ENCODE measurements around the gene UBR3.
"Not testable (repeated sequence)": the region's sequence is repeated elsewhere in the genome, so short reads cannot be mapped to it uniquely, and the experiment has no call there.

The UBR3 gene

GRCh38 chr2:169891593-169892298 is 64.5 kb downstream of the UBR3 start:
- no peak overlapping the region for H3K27ac ChIP-seq
- TF ChIP-seq CTCF (conservative IDR thresholded peaks at IDR 0.05) (no peak), ZFX (IDR thresholded peaks at IDR 0.05) (no peak)

- H3K27ac ChIP-seq, result no peak overlapping the region
- TF ChIP-seq ZFX (IDR thresholded peaks at IDR 0.05) (no peak), CTCF (conservative IDR thresholded peaks at IDR 0.05) (no peak)
Observed at GRCh38 chr2:169892951-169893350, 65.7 kb downstream of the UBR3 start.

- no peak overlapping the region for H3K27ac ChIP-seq
- TF ChIP-seq CTCF (conservative IDR thresholded peaks at IDR 0.05) (no peak), ZFX (IDR thresholded peaks at IDR 0.05) (no peak)
Observed at GRCh38 chr2:169895294-169895985, 68.2 kb downstream of the UBR3 start.

GRCh38 chr2:169897834-169898233 is 70.6 kb downstream of the UBR3 start:
- TF ChIP-seq ZFX (IDR thresholded peaks at IDR 0.05) (no peak), CTCF (conservative IDR thresholded peaks at IDR 0.05) (no peak)
- no peak overlapping the region for H3K27ac ChIP-seq

GRCh38 chr2:169900103-169900502 is 72.8 kb downstream of the UBR3 start:
- not testable (repeated sequence) for H3K27ac ChIP-seq

- no peak for TF ChIP-seq CTCF (conservative IDR thresholded peaks at IDR 0.05)
- TF ChIP-seq ZFX (IDR thresholded peaks at IDR 0.05), result no peak
- no peak overlapping the region for H3K27ac ChIP-seq
Observed at GRCh38 chr2:169900686-169901085, 73.4 kb downstream of the UBR3 start.

GRCh38 chr2:169906731-169907130 is 79.5 kb downstream of the UBR3 start:
- no peak for TF ChIP-seq ZFX (IDR thresholded peaks at IDR 0.05)
- TF ChIP-seq CTCF (conservative IDR thresholded peaks at IDR 0.05), result no peak
- no peak overlapping the region for H3K27ac ChIP-seq

GRCh38 chr2:169909376-169909775 is 82.1 kb downstream of the UBR3 start:
- H3K27ac ChIP-seq, result no peak overlapping the region
- TF ChIP-seq ZFX (IDR thresholded peaks at IDR 0.05) (no peak), CTCF (conservative IDR thresholded peaks at IDR 0.05) (no peak)

All from C4-2B (cell line).